HUES48 (cell line): ENCODE measurements around the gene ADARB2.

Experiments
- H3K27ac ChIP-seq: one replicate; pipeline ENCODE4 v1.7.0; 2013; ENCODE audit warnings: low read depth, low read length, inconsistent platforms
- H3K27me3 ChIP-seq: 2 replicates; pipeline ENCODE4 v1.6.1; 2013; ENCODE audit warnings: mild to moderate bottlenecking, low read length; ENCODE audit not compliant: control insufficient read depth, insufficient read depth
- H3K36me3 ChIP-seq: 2 replicates; pipeline ENCODE4 v1.6.1; 2013; ENCODE audit warnings: low read length; ENCODE audit not compliant: control insufficient read depth, insufficient read depth
- H3K4me1 ChIP-seq: 2 replicates; pipeline ENCODE4 v1.6.1; 2013; ENCODE audit warnings: mild to moderate bottlenecking, low read length; ENCODE audit not compliant: control insufficient read depth, insufficient read depth
- H3K4me3 ChIP-seq: 2 replicates; pipeline ENCODE4 v1.5.1; 2013; ENCODE audit warnings: mild to moderate bottlenecking, low read depth, low read length
- H3K9ac ChIP-seq: 2 replicates; pipeline ENCODE4 v1.6.1; 2013; ENCODE audit warnings: mild to moderate bottlenecking, low read depth, low read length, moderate library complexity
- H3K9me3 ChIP-seq: 2 replicates; pipeline ENCODE4 v1.6.1; 2013; ENCODE audit warnings: low read length; ENCODE audit not compliant: control insufficient read depth, insufficient read depth

The ADARB2 gene

DNA sequence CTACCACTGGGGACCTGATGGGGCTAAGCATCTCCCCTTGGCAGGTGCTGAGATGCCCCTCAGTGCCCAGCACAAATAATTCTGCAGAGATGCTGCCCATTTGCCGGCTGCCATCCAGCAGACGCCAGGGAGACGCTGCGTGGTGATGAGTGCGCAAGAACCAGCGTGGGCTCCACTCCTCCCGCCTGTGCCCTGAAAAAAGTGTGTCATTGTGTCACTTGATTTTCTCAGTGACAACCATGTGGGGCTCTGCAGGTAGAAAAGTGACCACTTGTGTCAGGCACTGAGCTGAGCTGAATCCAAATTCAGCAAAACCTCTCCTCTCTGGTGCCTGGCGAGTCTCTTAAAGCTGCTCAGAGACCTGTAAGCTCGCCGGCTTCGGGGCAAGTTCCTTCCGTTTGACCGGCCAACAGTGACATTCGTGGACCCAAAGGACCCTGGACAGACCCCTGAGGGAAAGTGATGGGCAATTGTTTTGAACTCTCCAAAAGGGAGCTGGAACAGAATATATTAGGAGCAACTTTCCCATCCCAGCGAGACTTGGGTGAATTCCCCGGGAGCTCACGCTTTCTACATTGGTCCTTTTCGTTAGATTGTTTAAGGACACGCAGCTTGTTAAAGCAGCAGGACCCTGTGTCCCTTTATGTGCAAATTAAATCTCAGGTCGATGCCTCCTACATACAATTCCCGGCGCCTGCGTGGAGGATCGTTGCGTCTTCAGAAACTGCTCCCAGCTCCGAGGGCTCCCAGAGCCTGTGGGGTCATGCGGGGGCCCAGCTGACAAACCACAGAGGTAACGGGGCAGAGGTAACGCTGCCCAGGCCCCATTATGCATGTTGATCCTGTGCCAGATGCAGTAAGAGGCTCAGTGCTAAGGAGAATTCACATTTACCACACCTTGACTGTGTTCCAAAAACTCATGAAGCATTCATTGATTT is 332.7 kb downstream of the ADARB2 start:
- Histone ChIP-seq H3K27me3 (no peaks in the 10 kb centered on the region), H3K9me3 (no peaks in the 10 kb centered on the region), H3K4me1 (peaks cover 10% of the 10 kb centered on the region; the same call in 1 of the 2 replicates), H3K4me3 (no peak overlapping the region), H3K27ac (no peak overlapping the region), H3K9ac (no peak overlapping the region), H3K36me3 (no peaks in the 10 kb centered on the region)

DNA sequence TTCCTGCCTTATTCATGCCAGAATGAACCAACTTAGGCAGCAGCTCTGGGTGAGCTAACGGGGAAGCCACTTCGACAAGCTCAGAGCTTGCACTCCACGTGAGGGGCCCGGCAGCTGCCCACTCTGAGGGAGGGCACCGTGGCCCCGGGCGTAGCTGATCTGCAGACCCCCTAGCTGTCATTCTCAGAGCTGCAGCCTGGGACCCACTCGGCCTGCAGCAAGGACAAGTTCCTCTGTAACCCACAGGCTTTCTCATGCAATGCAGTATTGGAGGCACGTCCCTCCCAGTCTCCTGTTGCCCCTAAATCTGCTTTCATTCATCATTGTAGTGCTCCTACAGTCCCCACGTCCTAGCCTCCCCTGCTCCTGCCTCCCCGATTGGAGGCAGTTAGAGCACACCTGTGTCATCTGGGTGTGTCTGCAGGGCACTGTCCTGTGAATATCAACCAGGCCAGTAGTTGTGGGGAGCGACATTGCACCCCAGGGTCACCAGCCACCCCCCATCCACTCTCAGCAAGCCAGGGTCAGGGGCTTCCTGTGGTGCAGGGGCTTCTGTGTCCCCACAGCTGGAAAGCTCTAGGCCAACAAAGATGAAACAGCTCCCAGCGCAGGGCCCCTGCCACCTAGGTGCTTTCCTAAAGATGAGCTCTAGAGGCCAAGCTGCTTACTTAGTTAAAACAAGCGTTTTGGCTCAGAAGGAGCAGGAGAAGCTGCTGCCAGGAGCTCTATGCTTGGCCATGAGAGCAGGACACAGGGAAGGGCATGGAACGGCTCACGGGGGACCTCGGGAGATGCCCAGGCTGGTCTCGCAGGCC is 333.6 kb downstream of the ADARB2 start:
- Histone ChIP-seq H3K36me3 (no peaks in the 10 kb centered on the region), H3K9ac (no peak overlapping the region), H3K9me3 (no peaks in the 10 kb centered on the region), H3K4me1 (peaks cover 13% of the 10 kb centered on the region; the same call in 1 of the 2 replicates), H3K4me3 (no peak overlapping the region), H3K27ac (no peak overlapping the region), H3K27me3 (no peaks in the 10 kb centered on the region)

DNA sequence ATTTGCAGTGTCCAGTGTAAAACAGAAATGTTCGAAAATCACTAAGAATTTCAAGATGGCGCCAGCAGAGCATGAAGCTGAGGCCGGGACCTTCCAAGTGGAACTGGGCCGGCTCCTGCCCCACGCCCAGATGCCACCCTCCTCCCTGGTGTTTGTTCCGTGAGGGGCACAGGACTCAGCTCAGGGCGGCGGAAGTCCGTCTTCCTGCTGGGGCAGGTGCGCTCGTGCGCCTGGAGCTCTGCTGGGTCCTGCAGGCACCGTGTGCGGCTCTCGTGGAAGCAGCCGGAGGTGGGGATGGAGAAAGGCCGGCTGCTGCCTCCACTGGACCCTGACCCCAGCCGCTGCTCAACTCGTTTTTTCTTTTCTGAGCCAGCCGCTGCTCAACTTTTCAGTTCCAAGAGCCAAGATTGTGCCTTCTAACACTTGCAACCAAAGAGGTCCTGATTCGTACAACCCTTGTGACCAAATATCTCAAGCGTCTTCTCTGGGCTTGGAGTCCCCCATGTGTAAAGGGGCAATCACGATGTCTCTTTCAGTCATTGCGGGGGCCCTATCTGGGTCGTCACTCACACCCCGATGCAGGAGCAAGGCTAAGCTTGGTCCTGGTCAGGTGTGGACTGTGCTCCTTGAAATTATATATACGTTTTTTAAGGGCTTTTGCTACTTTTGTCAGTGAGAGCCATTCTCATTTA is 334.4 kb downstream of the ADARB2 start:
- no peaks in the 10 kb centered on the region for H3K36me3 ChIP-seq
- H3K27me3 ChIP-seq: no peaks in the 10 kb centered on the region
- H3K4me3 ChIP-seq: no peak overlapping the region
- peaks cover 13% of the 10 kb centered on the region; the same call in 1 of the 2 replicates for H3K4me1 ChIP-seq
- H3K9me3 ChIP-seq: no peaks in the 10 kb centered on the region
- H3K9ac ChIP-seq: no peak overlapping the region
- no peak overlapping the region for H3K27ac ChIP-seq

DNA sequence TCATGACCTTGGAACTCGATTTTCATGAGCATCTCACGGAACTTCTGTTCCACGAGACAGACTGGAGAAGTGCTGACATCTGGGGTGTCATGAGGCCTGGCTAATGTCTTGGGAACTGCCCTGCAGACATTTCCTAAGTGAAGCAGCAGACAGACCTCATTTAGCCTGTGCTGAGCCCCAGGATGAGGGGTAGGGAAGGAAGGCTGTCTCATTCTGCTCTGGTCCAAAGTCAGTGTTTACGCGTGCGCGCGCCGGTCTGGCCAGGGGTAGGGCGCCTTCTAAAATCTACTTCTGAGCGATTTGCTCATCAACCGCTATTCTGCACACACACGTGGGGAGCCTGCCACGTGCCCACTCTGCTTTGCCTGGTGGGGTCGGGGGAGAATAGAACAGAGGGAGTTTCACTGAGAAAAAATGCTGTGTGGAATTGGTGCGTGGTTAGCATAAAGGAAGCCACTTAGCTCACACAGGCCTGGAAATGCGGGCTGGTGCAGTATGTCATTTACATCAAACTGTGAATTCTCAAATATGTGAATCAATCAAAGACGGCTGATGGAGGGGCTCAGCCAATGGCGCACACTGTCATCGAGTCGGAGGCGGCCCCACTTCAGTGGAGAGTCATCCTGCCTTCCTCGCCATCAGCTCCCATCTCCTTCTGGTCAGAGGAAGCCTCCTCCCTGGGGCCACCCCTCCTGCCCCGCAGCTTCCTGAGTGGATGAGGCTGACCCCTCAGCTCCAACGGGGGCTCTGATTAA is 335.1 kb downstream of the ADARB2 start:
- no peaks in the 10 kb centered on the region for H3K27me3 ChIP-seq
- H3K9me3 ChIP-seq: no peaks in the 10 kb centered on the region
- no peaks in the 10 kb centered on the region for H3K36me3 ChIP-seq
- H3K4me3 ChIP-seq: no peak overlapping the region
- H3K9ac ChIP-seq: no peak overlapping the region
- H3K4me1 ChIP-seq: peaks cover 9% of the 10 kb centered on the region; the same call in 1 of the 2 replicates
- H3K27ac ChIP-seq: no peak overlapping the region

DNA sequence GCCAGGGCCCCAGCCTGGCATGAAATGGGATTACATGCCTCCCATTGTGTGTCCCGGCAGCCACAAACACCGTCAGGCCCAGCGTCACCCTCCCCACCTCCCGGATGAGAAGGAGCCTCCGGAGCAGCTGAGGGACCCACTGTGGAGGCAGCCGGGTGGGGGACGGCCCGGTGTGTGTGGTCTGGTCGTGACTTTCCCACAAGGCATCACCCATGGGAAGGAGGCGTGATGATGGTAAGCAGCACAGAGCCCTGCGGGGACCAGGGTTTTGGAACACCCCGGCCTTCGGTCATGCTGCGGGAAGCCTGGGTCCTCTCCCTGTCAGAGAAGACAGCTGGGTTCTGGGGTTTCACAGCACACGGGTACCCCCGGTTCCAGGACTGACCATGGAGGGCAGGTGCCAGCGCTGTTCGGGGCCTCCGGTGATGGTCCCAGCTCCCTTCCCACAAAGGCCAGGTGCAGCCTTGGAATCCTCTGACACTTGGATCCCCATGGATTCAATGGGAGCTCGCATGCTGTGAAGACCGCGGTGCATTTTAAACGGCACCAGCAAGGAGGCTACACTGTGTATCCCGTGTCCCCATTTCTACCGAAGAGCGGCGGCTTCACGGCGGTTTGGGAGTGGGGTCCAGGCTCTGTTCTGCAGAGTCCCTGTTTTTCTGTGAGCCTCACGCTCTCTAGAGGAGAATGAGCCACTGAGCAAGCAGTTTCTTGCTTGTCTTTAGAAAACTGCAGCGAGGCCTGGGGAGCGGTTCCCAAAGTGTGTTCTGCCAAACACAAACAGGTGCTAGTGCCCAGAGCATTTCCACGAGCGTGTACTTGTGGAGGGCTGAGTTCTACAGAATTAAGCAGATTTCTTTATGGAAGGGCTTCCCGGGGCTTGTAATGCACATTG is 336.0 kb downstream of the ADARB2 start:
- H3K27ac ChIP-seq: no peak overlapping the region
- no peaks in the 10 kb centered on the region for H3K9me3 ChIP-seq

DNA sequence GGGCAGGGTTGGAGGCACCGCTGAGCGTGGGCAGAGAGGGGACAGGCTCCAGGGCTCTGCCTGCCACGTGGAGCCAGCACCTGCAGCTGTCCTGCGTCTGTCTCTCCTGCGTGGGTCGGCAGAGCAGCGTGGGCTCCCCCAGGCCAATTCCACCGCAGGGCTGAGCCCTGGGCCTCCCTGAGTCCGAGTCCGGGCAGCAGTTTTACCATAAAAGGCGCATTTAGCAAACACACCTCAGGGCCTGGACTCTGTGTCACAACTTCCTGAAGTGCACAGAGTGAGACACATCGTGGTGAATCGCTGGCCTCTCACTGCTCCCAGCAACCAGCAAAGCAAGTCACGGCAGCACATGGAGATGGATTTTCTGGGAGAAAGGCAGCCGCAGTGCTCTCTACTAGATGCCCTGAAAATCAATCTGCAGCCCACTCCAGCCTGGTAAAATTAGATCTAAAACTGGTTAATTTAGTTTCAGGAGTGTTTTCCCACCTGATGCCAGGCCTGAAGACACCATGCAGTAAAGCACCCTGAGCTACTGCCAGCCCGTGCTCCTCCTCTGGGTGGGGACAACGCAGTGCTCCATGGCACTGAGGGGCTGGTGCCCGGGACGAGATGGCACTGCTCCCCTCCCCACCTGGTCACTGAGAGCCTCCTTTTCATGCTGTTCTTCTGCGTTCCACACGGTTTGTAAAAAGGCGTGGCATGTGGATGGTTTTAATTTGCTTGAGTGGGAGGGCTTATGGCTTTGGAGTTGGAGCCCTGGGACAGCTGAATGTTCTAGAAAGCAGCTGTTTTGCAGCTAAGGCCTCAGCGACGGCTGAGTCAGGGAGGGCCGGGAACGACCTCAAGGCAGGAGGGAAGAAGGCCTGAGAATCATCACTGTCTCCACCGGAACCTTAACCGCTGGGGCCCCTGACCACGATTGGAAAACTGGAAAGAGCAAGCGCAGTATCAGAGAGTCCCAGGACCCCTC is 336.9 kb downstream of the ADARB2 start:
- no peaks in the 10 kb centered on the region for H3K36me3 ChIP-seq
- H3K9me3 ChIP-seq: no peaks in the 10 kb centered on the region
- H3K4me1 ChIP-seq: 0 out of 2 replicates have a peak, but pooled peaks cover 9% of the 10 kb centered on the region
- H3K27ac ChIP-seq: no peak overlapping the region
- no peaks in the 10 kb centered on the region for H3K27me3 ChIP-seq
- H3K4me3 ChIP-seq: no peak overlapping the region
- no peak overlapping the region for H3K9ac ChIP-seq

More for the DNA sequence above, 336.0 kb downstream of the ADARB2 start:
- no peaks in the 10 kb centered on the region for H3K27me3 ChIP-seq
- H3K4me3 ChIP-seq: no peak overlapping the region
- 0 out of 2 replicates have a peak, but pooled peaks cover 9% of the 10 kb centered on the region for H3K4me1 ChIP-seq
- no peaks in the 10 kb centered on the region for H3K36me3 ChIP-seq
- H3K9ac ChIP-seq: no peak overlapping the region

DNA sequence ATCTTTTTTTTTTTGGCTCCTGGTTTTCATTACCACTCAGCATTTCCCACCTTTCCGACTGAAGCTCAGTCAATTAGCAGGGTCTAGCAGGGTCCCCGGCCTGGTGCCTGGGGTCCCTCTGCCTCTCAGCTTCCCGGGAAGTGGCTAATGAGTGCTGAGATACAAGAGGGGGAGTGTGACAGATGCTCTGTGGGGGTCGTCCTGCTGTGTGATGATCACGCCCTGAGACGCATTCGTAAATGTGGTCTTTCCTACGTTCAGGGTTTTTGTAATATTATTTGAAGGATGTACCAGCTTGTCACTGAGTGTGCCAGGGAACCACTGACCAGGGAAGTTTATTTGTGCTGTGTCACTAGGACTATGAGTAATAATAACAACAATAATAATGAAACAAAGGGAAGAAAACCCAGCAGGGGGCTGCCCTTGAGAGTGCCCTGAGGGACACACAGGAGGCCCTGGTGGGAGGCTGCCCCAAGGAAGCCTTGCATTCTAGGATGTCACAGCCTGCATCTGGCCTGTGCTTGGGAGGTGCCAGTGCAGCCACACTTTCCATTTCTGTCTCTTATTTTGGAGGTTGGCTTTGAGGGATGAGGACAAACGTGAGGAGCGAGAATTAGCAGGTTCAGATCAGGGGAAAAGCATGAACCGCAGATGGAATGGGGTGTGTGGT is 337.8 kb downstream of the ADARB2 start:
- no peak overlapping the region for H3K9ac ChIP-seq
- H3K27me3 ChIP-seq: no peaks in the 10 kb centered on the region
- no peaks in the 10 kb centered on the region for H3K9me3 ChIP-seq
- 0 out of 2 replicates have a peak, but pooled peaks cover 9% of the 10 kb centered on the region for H3K4me1 ChIP-seq
- H3K27ac ChIP-seq: no peak overlapping the region
- H3K4me3 ChIP-seq: no peak overlapping the region
- no peaks in the 10 kb centered on the region for H3K36me3 ChIP-seq

DNA sequence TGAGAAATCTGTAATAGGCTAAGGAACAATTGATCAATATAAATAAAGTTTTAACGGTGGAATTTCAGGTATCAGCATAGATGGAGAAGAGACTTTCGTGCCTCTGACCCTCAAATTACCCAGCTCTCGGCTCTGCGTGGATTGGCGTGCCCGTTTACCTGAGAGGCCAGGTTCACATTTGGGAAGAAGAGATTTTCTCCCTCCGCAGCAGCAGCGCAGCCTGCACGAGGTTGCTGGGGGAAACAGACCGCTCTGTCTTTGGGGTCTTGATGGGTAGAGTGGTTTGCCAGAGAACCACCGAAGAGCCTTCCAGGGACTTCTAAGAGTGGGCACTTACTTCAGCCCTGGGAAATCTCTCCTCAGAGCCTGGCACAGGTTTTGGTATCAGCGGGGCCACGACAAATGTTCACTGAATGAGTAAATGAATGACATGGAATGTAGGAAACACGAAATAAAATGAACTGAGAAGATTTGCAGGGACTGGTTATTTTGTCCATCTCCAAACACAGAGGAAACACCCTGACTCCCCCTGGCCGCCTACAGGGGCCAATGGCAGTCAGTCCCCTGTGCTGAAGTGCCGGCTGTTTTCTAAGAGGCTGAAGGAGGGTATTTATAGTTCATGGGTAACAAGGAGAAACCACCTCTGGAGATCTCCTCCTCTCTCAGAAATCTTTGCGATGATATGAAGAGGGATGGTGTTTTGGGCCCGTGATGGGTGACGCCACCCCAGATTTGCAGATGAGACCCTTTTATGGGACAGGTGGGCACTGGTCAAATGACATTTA is 338.5 kb downstream of the ADARB2 start:
- Histone ChIP-seq H3K9ac (no peak overlapping the region), H3K4me3 (no peak overlapping the region), H3K9me3 (no peaks in the 10 kb centered on the region), H3K27ac (no peak overlapping the region), H3K36me3 (no peaks in the 10 kb centered on the region), H3K4me1 (0 out of 2 replicates have a peak, but pooled peaks cover 9% of the 10 kb centered on the region), H3K27me3 (no peaks in the 10 kb centered on the region)
